Psoas muscle (tissue), 8 donors: ENCODE data around the gene USP49. TPM values are rescaled to one million over a fixed set of nuclear protein-coding genes. Genes with fewer than 3 reads are reported as not detected.

Experiments
- ATAC-seq, 4 donors: fragments of 200-7000 bp; cut with Tn5 transposase; one replicate each; pipeline ENCODE4 v1.9.1; 2020; ENCODE audit warnings: moderate library complexity in 3 of 4, mild to moderate bottlenecking in 2 of 4
- DNase-seq, 2 donors: peaks; one replicate each; pipeline ENCODE4 v3.0.0-alpha.2; 2020
- H3K27ac ChIP-seq: fragments of 200-600 bp; one replicate; pipeline ENCODE4 v1.8.0; 2022
- H3K27me3 ChIP-seq, 3 donors: fragments of 200-600 bp in 1 of 3; one replicate each; pipeline versions ENCODE4 v1.6.1 to v1.8.0; 2013 to 2022; ENCODE audit warnings: low read length in 2 of 3, mild to moderate bottlenecking in 2 of 3, moderate library complexity in 1 of 3; ENCODE audit not compliant: insufficient read depth in 3 of 3
- H3K36me3 ChIP-seq, 2 donors: fragments of 200-600 bp in 1 of 2; one replicate each; pipeline versions ENCODE4 v1.6.1 to v1.8.0; 2013 to 2022; ENCODE audit warnings: low read depth in 1 of 2, mild to moderate bottlenecking in 1 of 2, moderate library complexity in 1 of 2; ENCODE audit not compliant: insufficient read depth in 1 of 2
- H3K4me1 ChIP-seq: fragments of 200-600 bp; one replicate; pipeline ENCODE4 v1.8.0; 2022
- H3K4me3 ChIP-seq: fragments of 200-600 bp; one replicate; pipeline ENCODE4 v1.8.0; 2022; ENCODE audit warnings: mild to moderate bottlenecking
- H3K9me3 ChIP-seq: fragments of 200-600 bp; one replicate; pipeline ENCODE4 v1.8.0; 2022
- CTCF ChIP-seq: fragments of 200-600 bp; IDR thresholded peaks from one replicate; pipeline ENCODE4 v1.8.0; 2022; ENCODE audit warnings: antibody characterized with exemption
- WGBS, 3 donors: extraction: QIAGEN DNeasy Blood & Tissue Kit; methylation state at CpG; one replicate each; pipeline versions ENCODE4 v1.1.6 to v1.1.7; 2013; 5-methylcytosine and 5-hydroxymethylcytosine counted together
- intact Hi-C, 2 donors: fragments of 100-400 bp; cut with DNase I; formaldehyde crosslinking; loops; one replicate each; pipeline versions ENCODE4 v1.11.0 to v1.14.2; 2022
- polyA plus RNA-seq, 3 donors: library from polyadenylated mRNA; stranded (reverse); fragments of 200-250 nt; gene quantifications; one replicate each; pipeline ENCODE4 v1.2.3, GENCODE V29; 2013
- total RNA-seq, 4 donors: library from RNA; stranded (reverse); fragmentation: NEBNext Ultra II Directional in 2 of 4; extraction: Animal tissue kit (Norgen Biotek cat#: 25700) in 2 of 4; gene quantifications; one replicate each; pipeline versions ENCODE4 v1.2.1 to v1.2.4, GENCODE V29; 2021 to 2023
- donor health status: healthy with polysubstance abuse.
- donor health status: DM: no; HTN: no; CAD: no; lungs with moderate emphysema.
- donor health status: Bipolar disorder and iron deficiency.
- donor health status: healthy.
- donor health status: DM: yes; HTN: yes; CAD: no.
- donor health status: DM: no; HTN: no; CAD: no.
- donor health status: DM: no; HTN: no; CAD: no.
- donor health status: DM: yes; HTN: yes; CAD: no.

The USP49 gene
- total and polyA plus RNA-seq, 7 donors, result 0.38 to 1.6 (median 0.84) TPM

GRCh38 chr6:41850861-41851260, 44.3 kb downstream of the USP49 start:
- Histone ChIP-seq H3K36me3 (no peaks in the 10 kb centered on the region), H3K27me3 (no peaks in the 10 kb centered on the region), H3K4me1 (no peaks in the 10 kb centered on the region), H3K4me3 (no peak overlapping the region), H3K27ac (no peak overlapping the region), H3K9me3 (no peaks in the 10 kb centered on the region)
- intact Hi-C loops, result no loop called here
- DNase-seq (no peak), ATAC-seq (no peak)
- no peak for TF ChIP-seq CTCF
- WGBS, 3 donors, result 57 to 82% (median 64%) methylated on average over 3 of the region's 3 CpGs

- DNase-seq (no peak), ATAC-seq (peak; percentile 61 to 93 (median 88))
- intact Hi-C loops, result loop anchor here (2.0 to 10.0 kb wide), 3 partner anchors 52 to 201 kb away; no protein-coding TSS in a partner anchor
- Histone ChIP-seq H3K36me3 (no peaks in the 10 kb centered on the region), H3K9me3 (no peaks in the 10 kb centered on the region), H3K27ac (peak overlapping the region; percentile 42), H3K4me3 (no peak overlapping the region), H3K27me3 (no peaks in the 10 kb centered on the region), H3K4me1 (no peaks in the 10 kb centered on the region)
- 6 to 32% (median 7%) methylated on average over 1 of the region's 1 CpG for WGBS, 3 donors
- TF ChIP-seq CTCF, result peak; percentile 73
Observed at GRCh38 chr6:41846666-41847237, 48.4 kb downstream of the USP49 start.

GRCh38 chr6:41843178-41843577, 52.0 kb downstream of the USP49 start:
- intact Hi-C loops, result loop anchor here in 1 of 2 donors (10.0 kb wide), 1 partner anchor 48 kb away; no protein-coding TSS in a partner anchor
- Histone ChIP-seq H3K36me3 (no peaks in the 10 kb centered on the region), H3K4me1 (no peaks in the 10 kb centered on the region), H3K9me3 (no peaks in the 10 kb centered on the region), H3K27me3 (no peaks in the 10 kb centered on the region), H3K4me3 (no peak overlapping the region), H3K27ac (no peak overlapping the region)
- no peak for DNase-seq
- ATAC-seq, result no peak
- no peak for TF ChIP-seq CTCF
- 90 to 96% (median 92%) methylated on average over 9 of the region's 9 CpGs for WGBS, 3 donors

GRCh38 chr6:41840326-41840725, 54.8 kb downstream of the USP49 start:
- no peaks in the 10 kb centered on the region for H3K36me3 ChIP-seq
- no peak for DNase-seq
- no peak overlapping the region for H3K4me3 ChIP-seq
- H3K27ac ChIP-seq, result no peak overlapping the region
- no peaks in the 10 kb centered on the region for H3K27me3 ChIP-seq
- no peak for ATAC-seq
- H3K4me1 ChIP-seq, result peaks cover 8% of the 10 kb centered on the region
- H3K9me3 ChIP-seq, result no peaks in the 10 kb centered on the region
- TF ChIP-seq CTCF, result no peak
- intact Hi-C loops, result loop anchor here in 1 of 2 donors (10.0 kb wide), 1 partner anchor 46 kb away; no protein-coding TSS in a partner anchor
- 95 to 96% (median 96%) methylated on average over 4 of the region's 4 CpGs for WGBS, 3 donors

GRCh38 chr6:41836660-41837052, 58.5 kb downstream of the USP49 start:
- intact Hi-C loops, result no loop called here
- ATAC-seq, result no peak

More at GRCh38 chr6:41836660-41837052, 58.5 kb downstream of the USP49 start:
- no peak for DNase-seq
- Histone ChIP-seq H3K36me3 (no peaks in the 10 kb centered on the region), H3K27me3 (no peaks in the 10 kb centered on the region), H3K9me3 (no peaks in the 10 kb centered on the region), H3K4me1 (peaks cover 8% of the 10 kb centered on the region), H3K4me3 (no peak overlapping the region), H3K27ac (no peak overlapping the region)
- no peak for TF ChIP-seq CTCF
- 84 to 96% (median 93%) methylated on average over 2 of the region's 2 CpGs for WGBS, 3 donors
